ENCODE results near the gene QRICH2.
"Not testable (repeated sequence)": the region's sequence is repeated elsewhere in the genome, so short reads cannot be mapped to it uniquely, and the experiment has no call there.

The QRICH2 gene

DNA sequence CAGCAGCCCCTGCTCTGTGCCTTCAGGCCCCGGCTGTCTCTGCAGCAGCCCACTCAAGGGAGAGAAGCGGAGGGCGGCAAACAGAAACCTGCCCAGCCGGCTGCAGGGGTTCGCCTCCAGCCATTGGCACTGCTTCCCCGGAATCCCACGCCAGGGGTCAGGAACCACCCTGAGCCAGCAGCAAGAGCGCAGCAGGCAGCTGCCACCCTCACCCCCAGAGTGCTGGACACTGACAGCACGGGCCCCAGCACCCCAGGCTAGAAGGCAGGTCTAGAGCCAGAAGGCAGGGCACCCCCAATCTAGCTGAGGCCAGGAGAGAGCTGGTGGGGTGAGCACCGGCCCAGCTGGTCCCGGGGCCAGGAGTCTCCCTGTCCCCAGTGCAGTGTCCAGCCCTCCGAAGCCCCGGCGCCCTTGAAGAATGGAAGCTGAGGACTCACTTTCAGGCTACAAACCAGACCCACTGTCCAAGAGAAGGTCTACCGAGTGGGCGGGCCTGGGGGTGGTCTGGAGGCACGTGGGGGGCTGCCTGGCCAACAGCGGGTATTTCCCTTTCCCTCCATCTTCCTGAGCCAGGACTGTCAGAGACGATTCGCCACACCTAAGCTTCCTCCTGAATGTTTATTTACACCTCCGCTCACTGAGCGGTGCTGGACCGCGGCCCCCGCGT is 34.5 kb downstream of the QRICH2 start:
- peak overlapping the region; percentile 89 for H3K27ac ChIP-seq
- no peaks in the 10 kb centered on the region for H3K9me3 ChIP-seq
- 0 out of 2 replicates have a peak overlapping the region, but pooled peaks have one; percentile 73 for H3K9ac ChIP-seq
- peak overlapping the region; percentile 98; the same call in 1 of the 2 replicates for H3K4me2 ChIP-seq
- no peak overlapping the region for H3K4me3 ChIP-seq
- peaks cover 41% of the 10 kb centered on the region for H4K20me1 ChIP-seq
- TF ChIP-seq Cebpa-rat (IDR thresholded peaks at IDR 0.05), result no peak
- H3K27me3 ChIP-seq, result no peaks in the 10 kb centered on the region
- H3K4me1 ChIP-seq, result peaks cover 81% of the 10 kb centered on the region
- peaks cover 24% of the 10 kb centered on the region for H3K36me3 ChIP-seq

DNA sequence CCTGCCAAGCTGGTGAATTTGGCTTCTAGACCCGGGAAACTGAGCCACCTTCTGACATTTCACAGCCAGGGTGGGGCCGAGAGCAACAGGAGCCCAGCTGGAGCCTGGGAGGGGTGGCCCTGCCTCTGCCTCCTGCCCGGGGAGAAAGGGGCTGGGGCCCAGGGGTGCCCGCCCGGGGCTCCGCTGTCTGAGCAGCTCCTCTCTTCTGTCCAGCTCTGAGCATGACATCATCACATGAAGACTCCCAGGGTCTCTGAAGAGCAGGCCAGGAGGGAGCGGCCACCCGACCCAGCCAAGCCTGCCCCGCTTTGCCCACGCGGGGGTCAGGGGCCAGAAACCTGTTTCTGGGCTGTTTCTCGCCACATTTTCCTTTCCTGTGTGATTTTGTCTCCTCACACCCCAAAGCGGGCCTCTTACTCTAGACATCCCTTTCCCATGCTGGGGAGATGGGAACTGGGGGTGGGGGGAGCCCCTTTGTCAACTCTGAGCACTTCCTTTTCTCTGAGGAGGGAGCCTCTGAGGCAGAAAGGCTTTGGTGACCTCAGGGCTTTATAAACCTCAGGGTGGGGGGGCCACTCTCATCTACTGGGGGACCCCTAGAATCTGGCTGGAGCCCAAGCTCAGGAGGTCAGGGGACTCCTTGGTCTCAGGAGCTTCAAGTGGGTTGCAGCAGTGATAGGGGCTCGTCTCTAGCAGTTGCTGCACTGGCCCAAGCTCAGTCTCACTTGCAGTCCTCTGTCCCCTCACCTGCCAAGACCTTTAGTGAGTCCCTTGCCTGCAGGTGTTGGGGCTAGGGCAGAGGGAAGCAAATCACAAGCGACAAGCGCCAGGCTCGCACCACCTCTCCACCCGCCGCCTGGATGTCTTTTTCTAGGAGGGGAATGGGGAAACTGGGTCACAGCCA is 35.3 kb downstream of the QRICH2 start:
- H4K20me1 ChIP-seq, result peaks cover 44% of the 10 kb centered on the region
- peak overlapping the region; percentile 98 for H3K4me2 ChIP-seq
- H3K4me3 ChIP-seq, result peak overlapping the region; percentile 62
- H3K36me3 ChIP-seq, result peaks cover 24% of the 10 kb centered on the region
- H3K9ac ChIP-seq, result peak overlapping the region; percentile 73
- H3K4me1 ChIP-seq, result peaks cover 87% of the 10 kb centered on the region
- H3K27ac ChIP-seq, result peak overlapping the region; percentile 89
- no peak for TF ChIP-seq Cebpa-rat (IDR thresholded peaks at IDR 0.05)
- no peaks in the 10 kb centered on the region for H3K9me3 ChIP-seq
- no peaks in the 10 kb centered on the region for H3K27me3 ChIP-seq

DNA sequence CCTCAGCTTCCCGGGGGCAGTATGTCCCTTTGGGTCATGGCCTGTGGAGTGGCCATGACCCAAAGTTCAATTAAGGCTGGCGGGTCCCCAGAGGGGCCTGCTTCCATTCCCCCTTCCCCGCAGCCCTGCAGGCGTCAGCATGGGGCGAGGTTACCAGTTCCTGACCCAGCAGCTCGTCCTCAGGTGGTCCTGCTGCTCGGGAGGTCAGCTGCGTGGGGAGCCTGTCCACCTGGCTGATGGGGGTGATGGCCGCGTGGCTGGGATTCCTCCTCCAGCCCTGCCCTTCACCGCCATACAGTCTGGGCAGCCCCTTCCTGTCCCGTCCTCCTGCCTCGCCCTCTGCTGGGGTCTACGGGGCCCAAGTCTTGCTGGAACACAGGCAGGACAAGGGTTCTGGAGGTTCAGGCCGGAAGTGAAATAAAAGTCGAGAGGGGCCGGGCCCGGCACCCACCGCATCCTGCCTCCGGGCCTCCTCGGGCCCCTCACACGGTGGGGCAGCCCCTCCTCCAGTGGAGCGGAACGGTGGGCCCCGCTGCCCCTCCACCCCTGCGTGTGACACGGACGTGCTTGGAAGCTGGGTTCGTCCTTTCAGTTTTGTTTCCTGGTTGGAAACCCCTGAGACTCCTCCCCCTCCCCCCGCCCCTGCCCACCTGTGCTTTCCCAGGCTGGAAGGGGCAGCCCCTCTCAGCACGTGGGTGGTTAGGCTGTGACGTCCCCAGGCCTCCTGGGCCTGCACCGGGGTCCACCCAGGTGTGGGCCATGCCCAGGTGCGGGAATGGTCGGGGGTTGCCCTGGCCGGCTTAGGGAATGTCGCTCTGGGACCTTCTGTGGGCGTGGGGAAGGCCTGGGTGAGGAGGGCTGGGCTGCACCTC is 36.2 kb downstream of the QRICH2 start:
- Histone ChIP-seq H3K4me1 (peaks cover 95% of the 10 kb centered on the region), H3K9me3 (no peaks in the 10 kb centered on the region), H3K4me2 (peak overlapping the region; percentile 98), H3K4me3 (peak overlapping the region; percentile 62), H3K9ac (peak overlapping the region; percentile 73), H3K36me3 (peaks cover 24% of the 10 kb centered on the region), H3K27me3 (no peaks in the 10 kb centered on the region), H4K20me1 (peaks cover 44% of the 10 kb centered on the region), H3K27ac (peak overlapping the region; percentile 89)
- TF ChIP-seq Cebpa-rat (IDR thresholded peaks at IDR 0.05), result no peak

DNA sequence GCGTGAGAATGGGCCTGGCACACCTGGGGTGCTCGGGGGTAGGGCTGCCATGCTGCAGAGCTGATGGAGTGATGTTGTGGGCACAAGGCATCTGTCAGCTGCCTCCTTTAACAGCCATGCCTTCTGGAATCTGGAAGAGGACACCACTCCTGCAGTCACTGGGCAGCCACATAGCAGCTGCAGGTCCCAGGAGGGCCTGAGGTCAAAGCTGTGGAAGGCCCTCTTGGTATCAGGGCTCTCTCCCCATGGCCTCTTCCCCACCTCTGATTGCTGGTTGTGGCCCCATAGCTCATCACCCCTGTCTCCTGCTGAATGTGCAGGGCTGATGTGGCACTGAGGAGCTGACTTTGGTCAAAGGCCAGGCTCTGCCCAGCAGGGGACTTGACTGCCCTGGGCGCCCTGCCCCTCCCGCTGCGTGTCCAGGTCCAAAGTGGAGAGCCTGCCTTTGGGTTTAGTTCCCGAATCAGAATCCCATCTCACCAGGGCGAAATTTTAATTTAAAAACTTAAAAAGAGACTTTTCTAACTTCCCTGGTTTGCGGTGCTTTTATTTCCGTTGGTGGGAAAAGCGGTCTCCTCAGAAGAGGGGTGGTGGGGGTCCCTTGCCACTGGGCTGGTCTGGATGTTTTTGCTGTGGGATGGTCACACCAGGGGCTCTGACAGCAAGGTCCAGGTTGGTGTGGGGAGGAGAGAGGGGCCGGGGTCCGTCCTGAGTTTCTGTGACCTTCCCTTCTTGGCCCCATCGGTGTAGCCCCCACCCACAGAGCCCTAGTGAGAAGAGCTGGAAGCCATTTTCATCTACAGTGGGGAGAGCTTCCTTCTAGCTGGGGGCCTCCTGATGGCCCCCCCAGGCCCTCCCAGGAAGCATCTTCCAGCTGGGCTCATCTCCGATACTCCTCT is 37.1 kb downstream of the QRICH2 start:
- Histone ChIP-seq H3K9ac (peak overlapping the region; percentile 73), H3K27me3 (no peaks in the 10 kb centered on the region), H3K4me1 (peaks cover 90% of the 10 kb centered on the region), H3K36me3 (peaks cover 24% of the 10 kb centered on the region), H3K4me2 (peak overlapping the region; percentile 98), H4K20me1 (peaks cover 44% of the 10 kb centered on the region), H3K27ac (peak overlapping the region; percentile 89), H3K9me3 (no peaks in the 10 kb centered on the region), H3K4me3 (peak overlapping the region; percentile 62)
- TF ChIP-seq Cebpa-rat (IDR thresholded peaks at IDR 0.05), result no peak

DNA sequence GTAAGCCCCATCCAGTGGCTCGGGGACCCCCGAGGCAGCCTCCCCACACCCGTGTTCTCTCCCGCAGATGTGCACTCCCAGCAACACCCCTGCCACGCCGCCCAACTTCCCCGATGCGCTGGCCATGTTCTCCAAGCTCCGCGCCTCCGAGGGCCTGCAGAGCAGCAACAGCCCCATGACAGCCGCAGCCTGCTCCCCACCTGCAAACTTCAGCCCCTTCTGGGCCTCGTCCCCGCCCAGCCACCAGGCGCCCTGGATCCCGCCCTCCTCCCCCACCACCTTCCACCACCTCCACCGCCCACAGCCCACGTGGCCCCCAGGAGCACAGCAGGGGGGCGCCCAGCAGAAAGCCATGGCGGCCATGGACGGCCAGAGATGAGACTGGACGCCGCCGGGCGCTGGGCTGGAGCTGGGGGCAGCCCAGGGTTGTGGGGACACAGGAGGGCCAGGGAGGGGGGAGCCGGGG is 37.9 kb downstream of the QRICH2 start:
- no peaks in the 10 kb centered on the region for H3K9me3 ChIP-seq
- H3K4me1 ChIP-seq, result peaks cover 81% of the 10 kb centered on the region
- H4K20me1 ChIP-seq, result peaks cover 44% of the 10 kb centered on the region
- peak overlapping the region; percentile 98 for H3K4me2 ChIP-seq
- H3K36me3 ChIP-seq, result peaks cover 24% of the 10 kb centered on the region
- no peaks in the 10 kb centered on the region for H3K27me3 ChIP-seq
- H3K27ac ChIP-seq, result peak overlapping the region; percentile 98
- TF ChIP-seq Cebpa-rat (IDR thresholded peaks at IDR 0.05), result no peak
- no peak overlapping the region for H3K4me3 ChIP-seq
- H3K9ac ChIP-seq, result peak overlapping the region; percentile 99; the same call in 1 of the 2 replicates

DNA sequence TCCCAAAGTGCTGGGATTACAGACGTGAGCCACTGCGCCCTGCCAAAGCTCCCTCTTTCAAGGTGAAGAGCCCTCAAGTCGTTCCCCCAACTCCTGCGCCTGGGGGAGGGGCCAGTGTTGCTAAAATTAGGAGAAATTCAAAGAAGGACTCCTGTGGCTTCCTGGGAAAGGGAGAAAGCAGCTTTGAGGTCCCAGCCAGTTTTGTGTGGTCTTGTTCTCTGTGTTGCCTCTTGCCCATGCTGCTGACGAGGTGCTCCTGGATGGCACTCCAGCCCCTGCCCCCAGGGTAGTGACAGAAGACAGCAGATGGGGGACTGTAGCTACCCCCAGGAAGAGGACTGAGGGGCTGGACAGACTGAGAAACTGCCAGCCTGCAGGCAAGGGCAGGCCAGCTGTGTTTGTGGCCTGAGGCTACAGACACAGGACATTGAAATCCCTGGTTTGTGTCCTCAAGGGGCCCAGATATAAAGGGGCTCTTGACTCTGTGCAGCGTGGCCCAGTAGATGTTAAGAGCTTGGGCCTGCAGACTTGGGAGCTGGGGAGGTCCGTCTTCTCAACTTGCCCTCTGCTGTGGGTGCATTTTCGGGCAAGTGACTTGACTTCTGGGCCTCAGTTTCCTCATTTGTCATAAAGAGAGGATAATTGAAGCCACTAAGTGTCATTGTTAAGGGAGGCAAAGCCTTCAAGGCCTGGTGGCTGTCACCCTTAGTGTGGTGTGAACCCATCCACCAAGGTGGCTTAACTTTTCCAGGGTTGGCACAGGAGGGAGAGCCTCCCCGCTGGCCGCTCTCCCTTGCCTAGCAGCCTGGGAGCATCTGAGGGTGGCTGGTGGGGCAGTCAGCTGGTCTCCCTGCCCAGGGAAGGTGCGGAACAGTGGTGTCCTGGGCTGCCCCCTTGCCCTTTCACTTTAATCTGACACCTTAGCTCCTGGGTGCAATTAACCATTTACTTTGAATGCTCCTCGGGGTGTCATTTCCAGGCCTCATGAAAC is 38.8 kb downstream of the QRICH2 start:
- Histone ChIP-seq H3K4me3 (peak overlapping the region; percentile 20; the same call in 1 of the 2 replicates), H3K36me3 (peaks cover 24% of the 10 kb centered on the region), H4K20me1 (peaks cover 44% of the 10 kb centered on the region), H3K27me3 (no peaks in the 10 kb centered on the region), H3K9ac (peak overlapping the region; percentile 99), H3K9me3 (no peaks in the 10 kb centered on the region), H3K27ac (peak overlapping the region; percentile 98), H3K4me2 (peak overlapping the region; percentile 98), H3K4me1 (peaks cover 81% of the 10 kb centered on the region)
- TF ChIP-seq Cebpa-rat (IDR thresholded peaks at IDR 0.05), result no peak

DNA sequence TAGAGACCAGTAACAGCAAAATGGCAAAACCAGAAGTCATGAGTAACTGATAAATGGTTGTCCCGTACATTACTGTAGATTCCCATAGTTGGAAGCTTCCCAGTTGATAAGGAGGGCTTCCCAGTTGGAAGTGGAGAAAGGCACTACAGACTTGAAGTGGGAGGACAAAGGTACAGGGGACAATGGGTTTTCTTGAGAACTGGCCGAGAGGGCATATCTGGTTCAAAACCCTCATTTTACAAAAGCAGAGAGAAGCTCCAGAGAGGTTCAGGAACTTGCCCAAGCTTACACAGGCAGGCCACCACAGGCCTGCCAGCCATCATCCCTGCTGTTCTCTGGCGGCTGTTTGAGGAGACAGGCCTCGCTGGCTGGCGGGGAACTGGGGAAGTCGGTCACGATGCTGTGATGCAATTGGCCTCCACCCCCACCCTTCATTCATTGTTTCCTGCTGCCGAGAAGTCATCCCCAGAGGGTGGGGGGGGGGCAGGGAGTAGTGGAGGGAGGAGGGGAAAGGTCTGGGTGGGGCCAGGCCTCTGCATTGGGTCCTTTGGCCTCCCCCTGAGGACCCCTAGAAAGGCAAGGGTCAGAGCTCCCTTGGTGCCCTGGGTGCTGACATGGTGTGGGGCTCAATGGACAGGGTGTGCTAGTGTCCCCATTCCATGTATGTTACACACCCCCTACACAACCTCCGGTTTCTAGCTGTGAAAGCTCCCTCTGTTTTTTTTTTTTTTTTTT is 39.9 kb downstream of the QRICH2 start:
- peak overlapping the region; percentile 99 for H3K9ac ChIP-seq
- H3K9me3 ChIP-seq, result no peaks in the 10 kb centered on the region
- H3K27ac ChIP-seq, result peak overlapping the region; percentile 98
- peaks cover 81% of the 10 kb centered on the region for H3K4me1 ChIP-seq
- peak overlapping the region; percentile 97 for H3K4me3 ChIP-seq
- peaks cover 44% of the 10 kb centered on the region for H4K20me1 ChIP-seq
- peaks cover 24% of the 10 kb centered on the region for H3K36me3 ChIP-seq
- TF ChIP-seq Cebpa-rat (IDR thresholded peaks at IDR 0.05), result peak; percentile 92
- H3K4me2 ChIP-seq, result peak overlapping the region; percentile 98
- H3K27me3 ChIP-seq, result no peaks in the 10 kb centered on the region

DNA sequence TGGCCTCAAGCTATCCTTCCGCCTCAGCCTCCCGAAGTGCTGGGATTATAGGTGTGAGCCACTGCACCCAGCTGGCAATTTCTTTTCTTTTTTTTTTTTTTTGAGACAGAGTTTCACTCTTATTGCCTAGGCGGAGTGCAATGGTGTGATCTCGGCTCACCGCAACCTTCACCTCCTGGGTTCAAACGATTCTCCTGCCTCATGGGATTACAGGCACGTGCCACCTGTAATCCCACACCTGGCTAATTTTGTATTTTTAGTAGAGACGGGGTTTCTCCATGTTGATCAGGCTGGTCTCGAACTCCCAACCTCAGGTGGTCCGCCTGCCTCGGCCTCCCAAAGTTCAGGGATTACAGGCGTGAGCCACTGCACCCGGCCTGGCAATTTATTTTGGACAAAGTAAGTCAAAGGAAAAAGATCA is 40.5 kb downstream of the QRICH2 start:
- peak overlapping the region; percentile 98 for H3K4me2 ChIP-seq
- H3K36me3 ChIP-seq, result peaks cover 24% of the 10 kb centered on the region
- peak overlapping the region; percentile 99 for H3K9ac ChIP-seq
- peaks cover 39% of the 10 kb centered on the region for H4K20me1 ChIP-seq
- H3K4me1 ChIP-seq, result peaks cover 81% of the 10 kb centered on the region
- H3K9me3 ChIP-seq, H3K27me3 ChIP-seq: not testable (repeated sequence)
- peak overlapping the region; percentile 98 for H3K27ac ChIP-seq
- H3K4me3 ChIP-seq, result peak overlapping the region; percentile 97

All from BLaER1 (cell line).